ENCODE data around the gene CUTC. TPM values are rescaled to one million over a fixed set of nuclear protein-coding genes. Genes with fewer than 3 reads are reported as not detected.

Gene CUTC
- total RNA-seq, 1 experiment from 2014 or later = 21.6 TPM

DNA sequence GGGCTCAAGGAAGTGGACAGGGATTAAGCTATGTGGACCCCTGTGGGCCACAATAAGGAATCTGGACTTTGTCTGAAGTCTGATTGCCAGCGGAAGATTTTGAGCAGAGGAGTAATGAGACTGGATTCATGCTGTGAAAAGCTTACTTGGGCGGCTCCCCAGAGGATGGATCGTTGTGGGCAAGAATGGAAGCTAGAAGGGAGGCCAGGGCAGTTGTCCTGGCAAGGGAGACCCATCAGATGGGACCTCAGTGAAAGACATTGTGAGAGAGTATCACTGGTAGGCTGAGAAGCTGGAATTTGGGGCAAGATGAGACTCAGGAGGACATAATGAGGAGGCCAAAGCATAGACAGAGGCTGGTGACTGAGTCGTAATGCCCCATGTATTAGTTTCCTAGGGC is 66.0 kb downstream of the CUTC start:
- Mint-ChIP-seq H3K4me1 (no peaks in the 10 kb centered on the region), H3K27me3 (ENCODE audit: low read depth) (peaks cover 6% of the 10 kb centered on the region; the same call in 1 of the 2 replicates), H3K27ac (no peak overlapping the region), H3K36me3 (ENCODE audit: insufficient read depth in 1 of 3, low read depth in 3 of 3) (no peaks in the 10 kb centered on the region), H3K4me3 (no peak overlapping the region), H3K9me3 (no peaks in the 10 kb centered on the region)
- Histone ChIP-seq H4K20me1 (ENCODE audit: control insufficient read depth, insufficient read depth, insufficient read length) (no peaks in the 10 kb centered on the region), H3K4me1 (ENCODE audit: insufficient read depth, low read length) (no peaks in the 10 kb centered on the region), H3K4ac (ENCODE audit: low read depth, low read length) (no peak overlapping the region), H3K79me1 (ENCODE audit: insufficient read depth, low read depth, low read length, poor library complexity, severe bottlenecking) (no peaks in the 10 kb centered on the region), H2BK15ac (ENCODE audit: low read depth, low read length) (no peak overlapping the region), H3K9me3 (ENCODE audit: control insufficient read depth, low read depth, low read length) (no peaks in the 10 kb centered on the region), H2BK120ac (ENCODE audit: low read depth, low read length, poor library complexity, severe bottlenecking) (no peak overlapping the region), H4K5ac (ENCODE audit: insufficient read length, low read depth, low read length) (no peak overlapping the region), H3K23ac (ENCODE audit: insufficient read length, low read depth, low read length) (no peak overlapping the region), H3K14ac (ENCODE audit: insufficient read depth, low read length) (no peak overlapping the region), H3K79me2 (ENCODE audit: insufficient read depth, low read length) (no peaks in the 10 kb centered on the region), H2AFZ (ENCODE audit: low read length) (no peak overlapping the region), H3K4me2 (ENCODE audit: insufficient read depth, insufficient read length, low read length) (no peak overlapping the region), H2BK20ac (ENCODE audit: low read depth, low read length, poor library complexity, severe bottlenecking) (no peak overlapping the region), H2BK5ac (ENCODE audit: insufficient read length, low read length) (no peak overlapping the region), H3T11ph (ENCODE audit: low read length) (no peak overlapping the region), H4K91ac (ENCODE audit: insufficient read length, low read depth, low read length) (no peak overlapping the region), H3K56ac (ENCODE audit: insufficient read length, low read depth, low read length) (no peak overlapping the region), H3K27ac (ENCODE audit: insufficient read length, low read depth, low read length) (no peak overlapping the region), H3K23me2 (ENCODE audit: insufficient read length, low read depth, low read length, poor library complexity, severe bottlenecking) (no peaks in the 10 kb centered on the region), H3K9ac (ENCODE audit: extremely low read depth, insufficient read length, low read length) (no peak overlapping the region), H3K18ac (ENCODE audit: insufficient read length, low read depth, low read length) (no peak overlapping the region), H2AK5ac (ENCODE audit: insufficient read length, low read length) (no peak overlapping the region), H3K27me3 (ENCODE audit: insufficient read depth, low read length) (no peaks in the 10 kb centered on the region), H2BK12ac (ENCODE audit: insufficient read length, low read depth, low read length) (no peak overlapping the region), H4K8ac (replicated peaks; ENCODE audit: insufficient read length, low read depth, low read length) (no peak overlapping the region)
- TF ChIP-seq, protein P1, sequence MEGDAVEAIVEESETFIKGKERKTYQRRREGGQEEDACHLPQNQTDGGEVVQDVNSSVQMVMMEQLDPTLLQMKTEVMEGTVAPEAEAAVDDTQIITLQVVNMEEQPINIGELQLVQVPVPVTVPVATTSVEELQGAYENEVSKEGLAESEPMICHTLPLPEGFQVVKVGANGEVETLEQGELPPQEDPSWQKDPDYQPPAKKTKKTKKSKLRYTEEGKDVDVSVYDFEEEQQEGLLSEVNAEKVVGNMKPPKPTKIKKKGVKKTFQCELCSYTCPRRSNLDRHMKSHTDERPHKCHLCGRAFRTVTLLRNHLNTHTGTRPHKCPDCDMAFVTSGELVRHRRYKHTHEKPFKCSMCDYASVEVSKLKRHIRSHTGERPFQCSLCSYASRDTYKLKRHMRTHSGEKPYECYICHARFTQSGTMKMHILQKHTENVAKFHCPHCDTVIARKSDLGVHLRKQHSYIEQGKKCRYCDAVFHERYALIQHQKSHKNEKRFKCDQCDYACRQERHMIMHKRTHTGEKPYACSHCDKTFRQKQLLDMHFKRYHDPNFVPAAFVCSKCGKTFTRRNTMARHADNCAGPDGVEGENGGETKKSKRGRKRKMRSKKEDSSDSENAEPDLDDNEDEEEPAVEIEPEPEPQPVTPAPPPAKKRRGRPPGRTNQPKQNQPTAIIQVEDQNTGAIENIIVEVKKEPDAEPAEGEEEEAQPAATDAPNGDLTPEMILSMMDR (conservative IDR thresholded peaks at IDR 0.05) = no peak
- no peak for DNase-seq
- no CpG with 5 or more reads among the region's 4 CpGs for WGBS (ENCODE audit: extremely low coverage, insufficient read length, low lambda C conversion rate)

All from H9 (cell line).